Fibroblast of villous mesenchyme (primary cell): ENCODE data around the gene CERCAM. TPM values are rescaled to one million over a fixed set of nuclear protein-coding genes. Genes with fewer than 3 reads are reported as not detected.
"Not testable (repeated sequence)": the region's sequence is repeated elsewhere in the genome, so short reads cannot be mapped to it uniquely, and the experiment has no call there.

Experiments used
- DNase-seq: peaks from one replicate; pipeline ENCODE4 v3.0.0-alpha.2; 2010; ENCODE audit warnings: low read depth
- H3K4me3 ChIP-seq: 2 replicates; pipeline ENCODE4 v1.5.1; 2011; ENCODE audit warnings: low read depth, mild to moderate bottlenecking, low read length
- total RNA-seq: library from RNA; depleted of rRNA; stranded (reverse); fragments of >200 nt; gene quantifications from 2 replicates; pipeline ENCODE4 v1.2.3, GENCODE V29; 2012
- TF ChIP-seq, protein P1 (sequence below): IDR thresholded peaks from 2 replicates; pipeline ENCODE4 v1.5.1; 2012; ENCODE audit warnings: low read depth, mild to moderate bottlenecking, low read length; ENCODE audit not compliant: insufficient read depth

Gene CERCAM
- total RNA-seq, 1 donor: 86.8 TPM

GRCh38 chr9:128411364-128412119 is 9.1 kb upstream of the CERCAM start:
- no peak for DNase-seq
- no peak overlapping the region for H3K4me3 ChIP-seq
- TF ChIP-seq, protein P1, sequence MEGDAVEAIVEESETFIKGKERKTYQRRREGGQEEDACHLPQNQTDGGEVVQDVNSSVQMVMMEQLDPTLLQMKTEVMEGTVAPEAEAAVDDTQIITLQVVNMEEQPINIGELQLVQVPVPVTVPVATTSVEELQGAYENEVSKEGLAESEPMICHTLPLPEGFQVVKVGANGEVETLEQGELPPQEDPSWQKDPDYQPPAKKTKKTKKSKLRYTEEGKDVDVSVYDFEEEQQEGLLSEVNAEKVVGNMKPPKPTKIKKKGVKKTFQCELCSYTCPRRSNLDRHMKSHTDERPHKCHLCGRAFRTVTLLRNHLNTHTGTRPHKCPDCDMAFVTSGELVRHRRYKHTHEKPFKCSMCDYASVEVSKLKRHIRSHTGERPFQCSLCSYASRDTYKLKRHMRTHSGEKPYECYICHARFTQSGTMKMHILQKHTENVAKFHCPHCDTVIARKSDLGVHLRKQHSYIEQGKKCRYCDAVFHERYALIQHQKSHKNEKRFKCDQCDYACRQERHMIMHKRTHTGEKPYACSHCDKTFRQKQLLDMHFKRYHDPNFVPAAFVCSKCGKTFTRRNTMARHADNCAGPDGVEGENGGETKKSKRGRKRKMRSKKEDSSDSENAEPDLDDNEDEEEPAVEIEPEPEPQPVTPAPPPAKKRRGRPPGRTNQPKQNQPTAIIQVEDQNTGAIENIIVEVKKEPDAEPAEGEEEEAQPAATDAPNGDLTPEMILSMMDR: no peak

- TF ChIP-seq, protein P1: peak; percentile 72
- H3K4me3 ChIP-seq: no peak overlapping the region
- DNase-seq: peak; percentile 44
Observed at GRCh38 chr9:128412120-128412790, 8.4 kb upstream of the CERCAM start.

DNA sequence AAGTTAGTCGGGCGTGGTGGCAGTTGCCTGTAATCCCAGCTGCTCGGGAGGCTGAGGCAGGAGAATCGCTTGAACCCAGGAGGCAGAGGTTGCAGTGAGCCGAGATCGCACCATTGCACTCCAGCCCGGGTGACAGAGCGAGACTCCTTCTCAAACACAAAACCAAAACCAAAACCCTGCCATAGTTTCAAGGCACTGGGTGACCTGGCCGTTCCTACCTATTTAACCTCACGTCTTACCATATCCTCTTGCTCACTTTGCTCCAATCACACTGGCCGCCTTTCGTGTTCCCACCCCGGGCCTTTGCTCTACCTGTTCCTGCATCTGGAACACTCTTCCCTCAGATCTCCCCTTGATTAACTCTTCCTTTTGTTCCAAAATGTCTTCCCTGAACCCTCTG is 6.9 kb upstream of the CERCAM start:
- DNase-seq, H3K4me3 ChIP-seq: not testable (repeated sequence)

DNA sequence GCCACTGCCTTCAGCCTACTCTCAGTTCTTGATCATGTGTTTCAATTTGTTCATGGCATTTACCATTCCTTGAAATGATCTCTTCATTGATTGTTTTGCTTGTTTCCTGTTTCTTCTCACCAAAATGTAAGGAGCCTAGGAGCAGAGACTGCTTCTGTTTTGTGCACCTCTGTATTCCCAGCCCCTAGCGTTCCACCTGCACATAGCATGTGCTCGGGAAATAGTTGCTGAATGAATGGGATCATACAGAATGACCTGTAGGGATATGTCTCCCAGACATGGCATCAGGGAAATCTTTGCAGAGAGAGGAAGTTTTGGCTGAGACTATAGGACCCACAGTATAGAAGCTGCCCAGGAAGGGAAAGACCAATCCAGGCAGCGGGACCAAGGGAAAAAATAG is 6.2 kb upstream of the CERCAM start:
- no peak overlapping the region for H3K4me3 ChIP-seq
- TF ChIP-seq, protein P1: no peak
- no peak for DNase-seq

GRCh38 chr9:128415281-128415680 is 5.4 kb upstream of the CERCAM start:
- TF ChIP-seq, protein P1: no peak

GRCh38 chr9:128416014-128416413 is 4.6 kb upstream of the CERCAM start:
- no peak for DNase-seq
- TF ChIP-seq, protein P1: no peak

More at GRCh38 chr9:128415281-128415680, 5.4 kb upstream of the CERCAM start:
- H3K4me3 ChIP-seq: no peak overlapping the region
- DNase-seq: no peak

GRCh38 chr9:128416432-128417019 is 4.1 kb upstream of the CERCAM start:
- no peak overlapping the region for H3K4me3 ChIP-seq
- TF ChIP-seq, protein P1: no peak
- DNase-seq: no peak

More at GRCh38 chr9:128416014-128416413, 4.6 kb upstream of the CERCAM start:
- no peak overlapping the region for H3K4me3 ChIP-seq
